Measurements from ENCODE around the gene PCK2.

The PCK2 gene

DNA sequence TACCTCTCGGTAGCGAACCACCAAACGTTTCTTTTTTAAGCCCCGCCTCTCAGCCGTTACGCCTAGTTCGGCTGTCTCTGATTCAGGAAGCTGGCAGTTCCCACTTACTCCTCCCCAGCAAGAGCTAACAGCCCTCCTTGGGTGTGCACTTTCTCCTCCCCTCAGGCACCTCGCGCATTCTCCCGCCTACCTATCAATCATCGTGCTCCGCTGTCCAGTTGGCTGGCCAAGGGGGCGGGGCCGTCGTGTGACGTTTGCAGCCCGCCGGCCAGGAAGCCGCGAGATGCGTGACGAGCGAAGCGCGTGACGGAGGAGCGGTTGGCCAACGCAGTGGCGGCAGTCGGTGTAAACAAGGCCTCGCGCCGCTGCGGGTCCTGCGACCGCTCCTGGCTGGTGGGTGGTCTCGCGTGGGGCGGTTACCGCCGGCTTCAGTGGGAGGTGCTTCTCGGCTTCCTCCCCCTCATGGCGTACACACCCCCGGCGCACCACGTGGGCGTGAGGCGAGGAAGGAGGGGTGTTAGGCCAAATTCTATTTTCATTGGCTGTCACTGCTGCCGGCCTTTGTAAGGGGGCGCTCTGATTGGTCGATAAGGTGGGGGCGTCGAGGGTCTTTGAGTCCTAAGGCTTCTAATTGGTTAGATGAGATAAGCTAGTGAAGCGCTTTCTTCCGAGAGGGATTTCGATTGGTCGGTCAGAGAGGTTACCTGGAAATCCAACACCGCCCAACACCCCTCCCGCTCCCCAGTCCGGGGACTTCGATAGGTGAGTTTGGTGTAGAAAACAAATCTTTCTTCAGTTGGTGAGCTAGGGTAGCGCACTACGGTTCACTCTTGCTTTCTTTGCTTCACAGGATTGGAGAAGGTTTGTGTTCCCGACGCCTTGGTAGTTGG lies 20.7 kb downstream of the PCK2 start, which contains the start of the genes DCAF11 and NRL:
Gene DCAF11 (plus strand): TSS at position 246 of the 890 bp plus-strand sequence. CDS start 818 bp downstream, outside the sequence.
Gene NRL (minus strand): TSS at position 418 of the 890 bp plus-strand sequence. CDS start 32,101 bp downstream, outside the sequence.
- in situ Hi-C loops (cut with HindIII; ENCODE audit: low sequenced_read_pairs): no loop called here

- in situ Hi-C loops (cut with HindIII; ENCODE audit: low sequenced_read_pairs): no loop called here
Observed at GRCh38 chr14:24115422-24116127, 21.5 kb downstream of the PCK2 start.

DNA sequence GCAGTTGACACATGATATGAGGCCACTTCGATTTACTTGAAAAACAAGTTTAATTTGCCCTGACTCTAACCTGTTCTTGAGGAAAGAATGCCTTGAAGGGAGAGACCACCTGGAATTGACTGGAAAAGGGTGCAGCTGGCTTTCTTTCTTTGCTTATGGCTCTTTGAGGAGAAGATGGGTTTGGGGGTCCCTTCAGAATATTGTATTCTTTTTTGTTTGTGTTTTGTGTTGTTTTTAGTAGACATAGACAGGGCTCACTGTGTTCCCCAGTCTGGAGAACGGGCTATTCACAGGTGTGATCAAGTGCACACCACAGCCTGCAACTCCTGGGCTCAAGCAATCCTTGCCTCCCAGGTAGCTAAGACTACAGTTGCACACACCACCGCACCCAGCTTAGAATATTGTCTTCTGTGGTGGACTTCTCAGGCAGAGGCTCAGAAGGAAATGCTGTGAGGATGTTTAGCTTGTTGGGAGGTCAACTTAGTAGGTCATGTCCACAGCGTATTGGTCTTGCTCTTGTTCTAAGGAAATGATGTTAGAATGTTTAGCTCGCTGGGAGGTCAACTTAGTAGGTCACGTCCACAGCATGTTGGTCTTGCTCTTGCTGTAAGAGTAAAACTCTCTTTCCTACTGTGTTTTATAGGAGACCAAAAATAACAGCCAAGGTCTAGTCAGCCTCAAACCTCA lies 22.2 kb downstream of the PCK2 start:
- in situ Hi-C loops (cut with HindIII; ENCODE audit: low sequenced_read_pairs): no loop called here

DNA sequence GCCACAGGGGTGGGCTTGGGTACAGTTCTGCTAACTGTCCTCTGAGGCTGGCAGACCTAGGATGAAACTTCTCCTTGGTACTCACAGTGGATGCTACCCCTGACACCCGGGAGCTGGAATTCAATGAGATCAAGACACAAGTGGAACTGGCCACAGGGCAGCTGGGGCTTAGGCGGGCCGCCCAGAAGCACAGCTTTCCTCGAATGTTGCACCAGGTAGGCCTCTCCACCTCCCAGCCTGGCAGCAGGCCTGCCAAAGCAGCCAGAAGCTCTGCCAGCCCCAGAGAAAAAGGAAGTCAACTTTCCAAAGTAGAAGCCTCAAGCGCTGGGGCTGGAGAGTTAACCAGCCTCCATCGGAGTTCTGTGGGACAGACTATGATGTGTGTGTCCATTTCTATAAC lies 23.1 kb downstream of the PCK2 start:
- in situ Hi-C loops (cut with HindIII; ENCODE audit: low sequenced_read_pairs): no loop called here

DNA sequence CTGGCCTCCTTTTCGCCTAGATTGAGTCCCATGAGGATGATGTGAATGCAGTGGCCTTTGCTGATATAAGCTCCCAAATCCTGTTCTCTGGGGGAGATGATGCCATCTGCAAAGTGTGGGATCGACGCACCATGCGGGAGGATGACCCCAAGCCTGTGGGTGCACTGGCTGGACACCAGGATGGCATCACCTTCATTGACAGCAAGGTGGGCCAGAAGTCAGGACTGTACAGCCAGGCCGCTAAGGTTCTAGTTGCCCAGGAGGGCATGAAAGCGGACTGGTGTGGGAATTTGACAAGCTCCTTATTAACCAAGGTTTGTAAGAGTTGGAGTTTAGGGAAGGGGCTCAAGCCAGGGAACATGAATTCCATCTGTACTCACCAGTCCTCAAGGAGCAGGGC lies 25.6 kb downstream of the PCK2 start:
- in situ Hi-C loops (cut with HindIII; ENCODE audit: low sequenced_read_pairs): no loop called here

DNA sequence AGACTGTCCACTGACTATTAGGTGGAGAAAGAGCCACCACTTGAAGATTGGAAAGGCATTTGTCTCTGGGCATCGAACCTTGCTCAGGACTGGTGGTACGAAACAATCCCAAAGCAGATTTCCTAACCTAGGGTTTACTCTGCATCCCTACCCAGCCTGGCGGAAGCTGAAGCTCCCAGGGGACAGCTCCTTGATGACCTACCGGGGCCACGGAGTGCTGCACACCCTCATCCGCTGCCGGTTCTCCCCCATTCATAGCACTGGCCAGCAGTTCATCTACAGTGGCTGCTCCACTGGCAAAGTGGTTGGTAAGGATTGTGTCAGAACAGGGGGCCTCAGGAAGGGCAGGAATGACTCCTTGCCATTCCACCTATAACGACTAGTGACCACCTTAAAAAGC lies 27.1 kb downstream of the PCK2 start:
- in situ Hi-C loops (cut with HindIII; ENCODE audit: low sequenced_read_pairs): no loop called here

- in situ Hi-C loops (cut with HindIII; ENCODE audit: low sequenced_read_pairs): no loop called here
Observed at GRCh38 chr14:24122416-24122815, 28.3 kb downstream of the PCK2 start.

GRCh38 chr14:24122898-24123297 lies 28.8 kb downstream of the PCK2 start:
- in situ Hi-C loops (cut with HindIII; ENCODE audit: low sequenced_read_pairs): no loop called here

- in situ Hi-C loops (cut with HindIII; ENCODE audit: low sequenced_read_pairs): no loop called here
Observed at GRCh38 chr14:24123424-24124417, 29.6 kb downstream of the PCK2 start.

GRCh38 chr14:24126939-24127338 lies 32.8 kb downstream of the PCK2 start:
- in situ Hi-C loops (cut with HindIII; ENCODE audit: low sequenced_read_pairs): no loop called here

GRCh38 chr14:24127673-24128072 lies 33.6 kb downstream of the PCK2 start:
- in situ Hi-C loops (cut with HindIII; ENCODE audit: low sequenced_read_pairs): no loop called here

GRCh38 chr14:24129410-24129998 lies 35.4 kb downstream of the PCK2 start:
- in situ Hi-C loops (cut with HindIII; ENCODE audit: low sequenced_read_pairs): no loop called here

- in situ Hi-C loops (cut with HindIII; ENCODE audit: low sequenced_read_pairs): no loop called here
Observed at GRCh38 chr14:24130380-24130716, 36.2 kb downstream of the PCK2 start, which contains the start of gene FITM1. Gene FITM1, plus strand, starts transcription at chr14:24130659. Its CDS starts 905 bp downstream, at chr14:24131564.

DNA sequence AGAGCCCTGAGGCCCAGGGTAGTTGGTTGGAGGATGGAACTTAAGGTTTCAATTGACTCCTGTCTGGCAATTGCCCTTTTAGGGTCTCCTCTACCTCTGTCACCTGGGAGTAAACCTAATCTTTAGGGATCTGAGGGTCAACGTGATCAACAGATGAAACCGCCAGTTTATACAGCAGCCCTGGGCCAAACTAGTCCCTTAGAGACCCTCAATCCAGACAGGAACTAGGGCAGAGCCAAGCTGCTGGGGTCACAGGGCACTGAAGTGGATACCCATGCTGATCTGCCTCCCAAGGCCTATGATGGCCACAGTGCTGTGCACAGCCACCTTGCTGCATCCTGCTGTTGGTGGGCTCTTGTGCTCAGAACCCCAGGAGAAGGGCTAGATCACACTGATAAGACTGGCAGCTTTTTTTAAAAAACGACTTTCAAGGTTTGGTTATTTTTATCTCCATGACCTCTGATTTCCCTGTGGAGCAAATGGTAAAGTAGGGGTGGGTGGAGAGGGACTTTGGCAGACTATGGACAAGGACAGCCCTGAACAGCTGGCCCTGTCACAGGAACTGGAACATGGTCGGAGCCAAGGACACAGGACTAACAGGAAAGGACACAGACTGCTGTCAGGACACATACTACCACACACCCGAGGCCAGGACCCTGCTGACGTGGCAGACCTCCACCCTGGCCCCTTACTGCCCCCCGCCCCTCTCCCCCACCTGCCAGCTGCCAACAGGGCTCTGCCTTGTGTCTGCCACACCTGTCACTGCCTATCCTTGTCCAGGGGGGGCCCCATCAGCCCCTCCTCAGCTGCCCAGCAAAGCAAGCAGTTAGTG lies 36.8 kb downstream of the PCK2 start:
- in situ Hi-C loops (cut with HindIII; ENCODE audit: low sequenced_read_pairs): no loop called here

GRCh38 chr14:24131549-24131966 lies 37.4 kb downstream of the PCK2 start:
- in situ Hi-C loops (cut with HindIII; ENCODE audit: low sequenced_read_pairs): no loop called here

DNA sequence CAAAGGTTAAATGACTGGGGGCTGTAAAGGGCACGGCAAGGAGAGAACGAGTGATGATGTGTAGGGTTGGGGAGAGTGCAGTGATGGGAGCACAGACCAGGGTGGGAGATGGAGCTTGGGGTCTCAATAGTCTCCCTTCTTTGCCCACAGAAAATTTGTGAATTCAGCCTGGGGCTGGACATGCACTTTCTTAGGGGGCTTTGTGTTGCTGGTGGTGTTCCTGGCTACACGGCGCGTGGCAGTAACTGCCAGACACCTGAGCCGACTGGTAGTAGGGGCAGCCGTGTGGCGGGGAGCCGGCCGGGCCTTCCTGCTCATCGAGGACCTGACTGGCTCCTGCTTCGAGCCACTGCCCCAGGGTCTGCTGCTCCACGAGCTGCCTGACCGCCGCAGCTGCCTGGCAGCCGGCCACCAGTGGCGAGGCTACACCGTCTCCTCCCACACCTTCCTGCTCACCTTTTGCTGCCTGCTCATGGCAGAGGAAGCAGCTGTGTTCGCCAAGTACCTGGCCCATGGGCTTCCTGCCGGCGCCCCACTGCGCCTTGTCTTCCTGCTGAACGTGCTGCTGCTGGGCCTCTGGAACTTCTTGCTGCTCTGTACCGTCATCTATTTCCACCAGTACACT lies 38.1 kb downstream of the PCK2 start:
- in situ Hi-C loops (cut with HindIII; ENCODE audit: low sequenced_read_pairs): no loop called here

- in situ Hi-C loops (cut with HindIII; ENCODE audit: low sequenced_read_pairs): no loop called here
Observed at GRCh38 chr14:24132976-24133375, 38.9 kb downstream of the PCK2 start.

GRCh38 chr14:24133735-24134134 lies 39.6 kb downstream of the PCK2 start:
- in situ Hi-C loops (cut with HindIII; ENCODE audit: low sequenced_read_pairs): no loop called here

DNA sequence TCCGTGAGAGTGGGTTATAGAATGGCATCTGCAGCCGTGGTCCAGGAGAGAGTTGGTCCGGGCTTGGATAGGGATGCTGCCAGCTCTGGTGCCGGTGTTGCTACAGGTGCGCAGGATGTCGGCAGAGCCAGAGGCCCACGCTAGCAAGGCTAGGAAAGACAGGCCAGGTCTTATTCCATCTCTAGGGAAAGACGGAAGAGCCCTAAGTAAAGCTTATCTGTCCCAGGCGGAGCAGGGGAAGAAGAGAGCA lies 41.4 kb downstream of the PCK2 start:
- in situ Hi-C loops (cut with HindIII; ENCODE audit: low sequenced_read_pairs): no loop called here
